ENCODE measurements around the gene SPATS2.
"Not testable (repeated sequence)": the region's sequence is repeated elsewhere in the genome, so short reads cannot be mapped to it uniquely, and the experiment has no call there.

SPATS2 gene

DNA sequence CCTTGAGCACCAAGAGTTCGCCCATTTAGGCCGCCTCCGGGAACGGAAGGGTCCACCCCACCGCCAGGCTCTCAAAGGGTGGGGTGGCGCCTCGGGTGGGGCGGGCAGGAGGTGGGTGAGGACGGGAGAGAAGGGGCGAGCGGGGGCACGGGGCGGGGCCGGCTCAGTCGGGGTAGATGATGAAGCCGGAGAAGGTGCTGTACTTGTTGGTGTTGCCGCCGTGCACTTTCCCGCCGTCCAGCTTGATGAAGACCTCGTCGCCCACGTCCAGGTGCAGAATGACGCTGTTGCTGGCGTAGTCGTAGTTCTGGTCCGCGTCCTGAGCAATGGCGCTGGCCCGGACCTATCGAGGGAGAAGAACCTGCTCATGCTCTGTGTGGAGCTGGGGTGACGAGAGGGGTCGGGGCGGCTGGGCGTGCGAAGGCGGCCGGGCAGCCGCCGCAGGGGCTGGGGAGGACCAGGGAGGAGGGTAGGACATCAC is 34.3 kb upstream of the SPATS2 start:
- TF ChIP-seq ZFX (IDR thresholded peaks at IDR 0.05; ENCODE audit: borderline replicate concordance) (no peak), CTCF (IDR thresholded peaks at IDR 0.05) (no peak)
- H3K27ac ChIP-seq = peak overlapping the region; percentile 70; the same call in 1 of the 2 replicates

DNA sequence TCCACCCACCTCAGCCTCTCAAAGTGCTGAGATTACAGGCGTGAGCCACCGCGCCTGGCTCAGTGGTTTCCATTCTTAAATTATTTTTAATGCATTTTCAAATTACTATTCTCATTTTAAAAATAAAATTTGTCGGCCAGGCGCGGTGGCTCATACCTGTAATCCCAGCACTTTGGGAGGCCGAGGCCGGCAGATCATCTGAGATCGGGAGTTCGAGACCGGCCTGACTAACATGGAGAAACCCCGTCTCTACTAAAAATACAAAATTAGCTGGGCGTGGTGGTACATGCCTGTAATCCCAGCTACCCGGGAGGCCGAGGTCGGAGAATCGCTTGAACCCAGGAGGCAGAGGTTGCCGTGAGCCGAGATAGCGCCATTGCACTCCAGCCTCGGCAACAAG is 33.5 kb upstream of the SPATS2 start:
- H3K27ac ChIP-seq = not testable (repeated sequence)

- TF ChIP-seq ZFX (IDR thresholded peaks at IDR 0.05; ENCODE audit: borderline replicate concordance) (no peak), CTCF (IDR thresholded peaks at IDR 0.05) (no peak)
- no peak overlapping the region for H3K27ac ChIP-seq
Observed at GRCh38 chr12:49334226-49334625, 33.0 kb upstream of the SPATS2 start.

DNA sequence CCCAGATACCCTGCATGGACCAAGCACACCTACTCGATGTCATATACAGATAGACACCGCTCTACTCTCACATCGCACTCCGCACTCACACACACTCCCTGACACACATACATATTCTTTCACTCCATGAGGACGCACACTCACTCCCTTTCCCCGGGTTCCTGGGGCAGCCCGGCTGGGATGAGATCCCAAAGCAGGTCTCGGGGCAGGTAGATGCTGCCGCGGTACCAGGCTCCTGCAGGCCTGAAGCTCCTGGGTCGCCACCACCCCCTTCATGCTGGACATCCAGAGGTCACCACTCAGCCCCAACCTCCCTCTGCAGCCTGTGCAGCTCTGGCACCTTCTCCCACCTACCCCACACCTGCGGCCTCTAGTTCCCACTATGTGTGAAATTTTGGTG is 32.6 kb upstream of the SPATS2 start:
- TF ChIP-seq CTCF (IDR thresholded peaks at IDR 0.05) (no peak), ZFX (IDR thresholded peaks at IDR 0.05; ENCODE audit: borderline replicate concordance) (no peak)
- H3K27ac ChIP-seq = no peak overlapping the region

- H3K27ac ChIP-seq = no peak overlapping the region
- TF ChIP-seq ZFX (IDR thresholded peaks at IDR 0.05; ENCODE audit: borderline replicate concordance) = no peak
- TF ChIP-seq CTCF (IDR thresholded peaks at IDR 0.05) = no peak
Observed at GRCh38 chr12:49335118-49335954, 31.9 kb upstream of the SPATS2 start.

DNA sequence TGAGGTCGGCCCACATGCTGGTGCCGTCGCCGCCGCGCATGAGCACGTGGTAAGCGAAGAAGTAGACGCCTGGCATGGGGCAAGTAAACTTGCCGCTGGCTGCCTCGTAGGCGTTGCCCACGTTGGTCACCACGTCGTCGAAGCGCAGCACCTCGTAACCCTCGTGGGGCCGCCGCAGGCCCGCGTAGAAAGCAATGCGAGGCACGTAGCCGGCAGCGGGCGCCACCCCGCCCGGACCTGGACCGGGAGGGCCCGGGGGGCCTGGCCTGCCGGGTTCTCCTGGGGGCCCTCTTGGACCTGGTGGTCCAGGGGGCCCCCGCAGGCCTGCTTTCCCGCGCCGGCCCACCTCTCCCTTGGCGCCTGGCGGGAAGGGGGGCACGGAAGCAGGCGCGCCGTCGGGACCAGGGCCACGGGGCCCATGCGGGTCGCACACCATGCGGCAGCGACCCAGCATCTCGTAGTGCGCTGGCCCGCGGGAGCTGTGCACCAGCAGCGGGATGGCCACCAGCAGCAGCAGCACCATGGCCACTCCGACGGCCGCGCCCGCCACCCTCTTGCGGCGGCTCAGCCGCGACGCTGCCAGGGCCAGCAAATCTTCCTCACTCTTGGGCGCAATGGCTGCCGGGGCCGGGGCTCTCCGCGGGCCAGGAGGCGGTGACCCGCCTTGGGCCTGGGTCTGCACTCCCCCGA is 31.2 kb upstream of the SPATS2 start:
- no peak for TF ChIP-seq ZFX (IDR thresholded peaks at IDR 0.05; ENCODE audit: borderline replicate concordance)
- TF ChIP-seq CTCF (IDR thresholded peaks at IDR 0.05) = no peak
- no peak overlapping the region for H3K27ac ChIP-seq

DNA sequence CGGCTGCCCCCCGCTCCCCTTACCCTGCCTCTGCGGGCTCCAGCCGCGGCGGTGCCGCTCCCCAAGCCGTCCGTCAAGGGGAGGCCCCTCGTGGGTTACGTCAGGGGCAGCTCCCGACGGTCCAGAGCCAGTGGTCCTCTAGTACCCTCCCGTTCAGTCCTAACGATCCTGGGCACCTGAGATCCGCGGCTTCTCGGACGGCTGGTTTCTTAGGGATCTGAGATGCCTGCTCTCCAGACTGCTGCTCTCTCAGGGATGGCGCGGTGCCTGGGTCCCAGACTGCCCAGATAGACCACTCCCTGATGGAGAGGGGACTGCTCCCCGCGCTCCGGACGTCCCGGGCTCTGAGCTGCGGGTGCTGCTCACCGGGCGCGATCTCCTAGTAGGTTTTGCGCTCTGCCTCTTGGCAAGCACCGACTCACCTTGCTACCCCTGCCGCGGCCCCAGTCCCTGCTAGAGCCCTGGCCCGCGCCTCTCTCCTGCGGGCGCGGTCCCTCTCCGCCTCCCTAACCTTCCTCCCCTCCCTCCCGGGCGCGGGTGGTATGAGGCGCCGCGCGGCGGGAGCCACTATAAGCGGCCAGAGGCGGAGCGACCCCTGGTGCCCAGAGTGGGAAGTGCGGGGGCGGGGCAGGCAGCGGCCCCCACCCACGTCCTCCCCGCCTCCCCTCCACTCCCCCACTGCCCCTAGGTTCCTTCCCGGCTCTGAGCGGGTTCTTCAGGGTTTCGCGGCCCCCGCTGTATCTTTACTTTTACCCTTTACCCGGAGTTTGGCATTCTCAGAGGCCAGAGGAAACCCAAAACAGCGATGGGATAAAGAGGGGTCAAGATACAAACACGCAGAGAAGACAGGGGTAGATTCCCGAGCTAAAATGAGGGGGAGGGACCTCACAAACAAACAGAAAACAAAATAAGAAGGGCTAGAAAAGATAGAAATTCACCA is 30.3 kb upstream of the SPATS2 start, which contains the start of gene C1QL4:
Gene C1QL4, minus strand, starts transcription at position 544 of the 940 bp plus-strand sequence. CDS start 711 bp downstream, outside the sequence.
- TF ChIP-seq CTCF (IDR thresholded peaks at IDR 0.05) (peak; percentile 100), ZFX (IDR thresholded peaks at IDR 0.05; ENCODE audit: borderline replicate concordance) (no peak)
- H3K27ac ChIP-seq = no peak within 1 kb of the TSS
